Panc1 (cell line): ENCODE results near the gene KCNAB1.

Source experiments
- CTCF ChIP-seq: fragments of 450-650 bp; IDR thresholded peaks from 2 replicates; pipeline ENCODE4 v1.5.1; 2017; ENCODE audit warnings: mild to moderate bottlenecking
- SIN3A ChIP-seq: IDR thresholded peaks from 2 replicates; pipeline ENCODE4 v1.6.1; 2012; ENCODE audit warnings: low read depth, mild to moderate bottlenecking, low read length, moderate library complexity, borderline replicate concordance; ENCODE audit not compliant: insufficient read depth

- TF ChIP-seq CTCF (no peak), SIN3A (no peak)
Observed at GRCh38 chr3:156536524-156537316, 416.3 kb downstream of the KCNAB1 start.
